ENCODE results near the gene PIGR. TPM values are rescaled to one million over a fixed set of nuclear protein-coding genes. Genes with fewer than 3 reads are reported as not detected.
A peak's percentile ranks its signal among the peaks of the same experiment; 100 is the strongest.

PIGR gene, protein sequence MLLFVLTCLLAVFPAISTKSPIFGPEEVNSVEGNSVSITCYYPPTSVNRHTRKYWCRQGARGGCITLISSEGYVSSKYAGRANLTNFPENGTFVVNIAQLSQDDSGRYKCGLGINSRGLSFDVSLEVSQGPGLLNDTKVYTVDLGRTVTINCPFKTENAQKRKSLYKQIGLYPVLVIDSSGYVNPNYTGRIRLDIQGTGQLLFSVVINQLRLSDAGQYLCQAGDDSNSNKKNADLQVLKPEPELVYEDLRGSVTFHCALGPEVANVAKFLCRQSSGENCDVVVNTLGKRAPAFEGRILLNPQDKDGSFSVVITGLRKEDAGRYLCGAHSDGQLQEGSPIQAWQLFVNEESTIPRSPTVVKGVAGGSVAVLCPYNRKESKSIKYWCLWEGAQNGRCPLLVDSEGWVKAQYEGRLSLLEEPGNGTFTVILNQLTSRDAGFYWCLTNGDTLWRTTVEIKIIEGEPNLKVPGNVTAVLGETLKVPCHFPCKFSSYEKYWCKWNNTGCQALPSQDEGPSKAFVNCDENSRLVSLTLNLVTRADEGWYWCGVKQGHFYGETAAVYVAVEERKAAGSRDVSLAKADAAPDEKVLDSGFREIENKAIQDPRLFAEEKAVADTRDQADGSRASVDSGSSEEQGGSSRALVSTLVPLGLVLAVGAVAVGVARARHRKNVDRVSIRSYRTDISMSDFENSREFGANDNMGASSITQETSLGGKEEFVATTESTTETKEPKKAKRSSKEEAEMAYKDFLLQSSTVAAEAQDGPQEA
- total RNA-seq (2014; rRNA removed; shearing (Covaris generic)): 0.03 TPM in 1 of 2 replicates, not detected in the other
- 0.17 TPM in 1 of 2 replicates, not detected in the other for total RNA-seq (2022)
- Bru-seq, nascent RNA: percentile 12 among the genes with signal in this experiment
- BruChase-seq, experiment 1, labeled RNA remaining after a 6-hour chase: percentile 7 among the genes with signal in this experiment
- BruChase-seq, experiment 2, labeled RNA remaining after a 2-hour chase: percentile 16 among the genes with signal in this experiment
- long read RNA-seq, partial matches to known transcripts: 0 of 1 reads
- long read RNA-seq, other reads (novel, unspliced or antisense): 1 of 1 reads

DNA sequence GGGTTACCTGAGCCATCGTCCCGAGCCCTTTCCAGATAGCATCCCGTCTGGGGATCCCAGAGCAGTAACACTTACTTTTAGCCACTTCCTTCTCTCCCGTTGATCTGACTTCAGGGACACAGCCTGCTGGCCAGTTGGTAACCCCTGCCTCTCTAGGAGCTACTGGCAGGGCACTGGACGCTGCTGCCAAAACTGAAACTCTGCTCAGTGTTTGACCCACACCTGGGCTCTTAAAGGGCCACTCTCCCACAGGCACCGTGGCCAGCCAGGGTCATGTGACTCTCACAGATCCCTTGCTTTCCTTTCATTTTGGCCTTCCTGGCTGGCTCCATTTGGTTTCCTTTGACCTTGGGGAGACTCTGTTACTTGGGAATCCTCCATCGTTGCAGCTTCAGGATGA lies at the start of gene PIGR:
TSS of gene PIGR (minus strand) at position 206 of the 400 bp plus-strand sequence. CDS start 5,935 bp downstream, outside the sequence.
- no peak for TF ChIP-seq EZH2phosphoT487 (IDR thresholded peaks at IDR 0.05; ENCODE audit: borderline replicate concordance, low read depth, low read length)
- TF ChIP-seq, protein P1, sequence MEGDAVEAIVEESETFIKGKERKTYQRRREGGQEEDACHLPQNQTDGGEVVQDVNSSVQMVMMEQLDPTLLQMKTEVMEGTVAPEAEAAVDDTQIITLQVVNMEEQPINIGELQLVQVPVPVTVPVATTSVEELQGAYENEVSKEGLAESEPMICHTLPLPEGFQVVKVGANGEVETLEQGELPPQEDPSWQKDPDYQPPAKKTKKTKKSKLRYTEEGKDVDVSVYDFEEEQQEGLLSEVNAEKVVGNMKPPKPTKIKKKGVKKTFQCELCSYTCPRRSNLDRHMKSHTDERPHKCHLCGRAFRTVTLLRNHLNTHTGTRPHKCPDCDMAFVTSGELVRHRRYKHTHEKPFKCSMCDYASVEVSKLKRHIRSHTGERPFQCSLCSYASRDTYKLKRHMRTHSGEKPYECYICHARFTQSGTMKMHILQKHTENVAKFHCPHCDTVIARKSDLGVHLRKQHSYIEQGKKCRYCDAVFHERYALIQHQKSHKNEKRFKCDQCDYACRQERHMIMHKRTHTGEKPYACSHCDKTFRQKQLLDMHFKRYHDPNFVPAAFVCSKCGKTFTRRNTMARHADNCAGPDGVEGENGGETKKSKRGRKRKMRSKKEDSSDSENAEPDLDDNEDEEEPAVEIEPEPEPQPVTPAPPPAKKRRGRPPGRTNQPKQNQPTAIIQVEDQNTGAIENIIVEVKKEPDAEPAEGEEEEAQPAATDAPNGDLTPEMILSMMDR (conservative IDR thresholded peaks at IDR 0.05; ENCODE audit: low read length): no peak
- Histone ChIP-seq H3K79me2 (ENCODE audit: insufficient read depth, low read depth, low read length) (no peaks in the 10 kb centered on the region), H4K20me1 (ENCODE audit: insufficient read depth, low read length) (no peaks in the 10 kb centered on the region), H3K9me3 (ENCODE audit: low read length) (no peaks in the 10 kb centered on the region), H3K4me3 (ENCODE audit: low read depth, low read length, poor library complexity, severe bottlenecking) (no peak within 1 kb of the TSS), H3K27ac (ENCODE audit: low read depth, low read length, poor library complexity, severe bottlenecking) (no peak within 1 kb of the TSS), H2AFZ (ENCODE audit: low read length) (no peak within 1 kb of the TSS), H3K4me1 (ENCODE audit: insufficient read depth, low read length, poor library complexity, severe bottlenecking) (no peaks in the 10 kb centered on the region), H3K4me2 (ENCODE audit: low read length) (no peak within 1 kb of the TSS), H3K36me3 (ENCODE audit: insufficient read depth, low read length) (no peaks in the 10 kb centered on the region), H3K9me2 (ENCODE audit: insufficient read depth, low read length) (no peaks in the 10 kb centered on the region)
- ChIA-PET CTCF (ENCODE audit: unreplicated experiment) (no interaction called here), POLR2A (interaction anchor here (1.2 kb wide), 1 partner anchor 16 kb away, joined by 4 read pairs; no protein-coding TSS in a partner anchor)
- no peak for DNase-seq (ENCODE audit: low spot score)
- no TSS peak for BruUV-seq (replicated peaks)
- intact Hi-C loops (cut with micrococcal nuclease; ENCODE audit: unreplicated experiment): no loop called here

DNA sequence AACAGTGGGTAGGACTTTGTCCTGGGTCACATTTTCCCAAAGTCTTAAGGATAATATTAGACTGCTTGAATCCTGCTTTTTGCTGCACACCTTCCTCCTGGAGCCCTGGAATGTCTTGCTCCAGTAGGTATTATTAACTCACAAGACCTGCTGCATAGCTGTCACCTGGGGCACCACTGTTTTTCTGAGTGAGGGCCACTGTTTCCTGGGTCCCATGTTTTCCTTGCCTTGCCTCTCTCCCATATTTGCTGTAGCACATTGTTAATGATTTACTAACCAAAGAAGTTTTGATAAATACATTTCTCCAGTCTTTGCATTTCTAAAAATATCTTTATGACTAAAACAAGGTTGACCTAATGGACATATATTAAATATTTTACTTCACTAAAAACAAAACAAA lies 46.5 kb upstream of the PIGR start:
- no peaks in the 10 kb centered on the region for H3K79me2 ChIP-seq (ENCODE audit: insufficient read depth, low read depth, low read length)
- TF ChIP-seq EZH2phosphoT487 (IDR thresholded peaks at IDR 0.05; ENCODE audit: borderline replicate concordance, low read depth, low read length): no peak
- TF ChIP-seq, protein P1 (conservative IDR thresholded peaks at IDR 0.05; ENCODE audit: low read length): no peak
- intact Hi-C loops (cut with micrococcal nuclease; ENCODE audit: unreplicated experiment): no loop called here
- no peak overlapping the region for H3K4me3 ChIP-seq (ENCODE audit: low read depth, low read length, poor library complexity, severe bottlenecking)
- no peaks in the 10 kb centered on the region for H4K20me1 ChIP-seq (ENCODE audit: insufficient read depth, low read length)
- POLR2A ChIA-PET: interaction anchor here (0.8 kb wide), 1 partner anchor 21 kb away, joined by 3 read pairs; no protein-coding TSS in a partner anchor
- no TSS peak for BruUV-seq (replicated peaks)
- H3K9me2 ChIP-seq (ENCODE audit: insufficient read depth, low read length): no peaks in the 10 kb centered on the region
- no peak overlapping the region for H3K27ac ChIP-seq (ENCODE audit: low read depth, low read length, poor library complexity, severe bottlenecking)
- no peaks in the 10 kb centered on the region for H3K36me3 ChIP-seq (ENCODE audit: insufficient read depth, low read length)
- no peaks in the 10 kb centered on the region for H3K4me1 ChIP-seq (ENCODE audit: insufficient read depth, low read length, poor library complexity, severe bottlenecking)
- H2AFZ ChIP-seq (ENCODE audit: low read length): no peak overlapping the region
- H3K9me3 ChIP-seq (ENCODE audit: low read length): no peaks in the 10 kb centered on the region
- no peak overlapping the region for H3K4me2 ChIP-seq (ENCODE audit: low read length)
- no peak for DNase-seq (ENCODE audit: low spot score)
- CTCF ChIA-PET (ENCODE audit: unreplicated experiment): no interaction called here
